ENCODE results near the gene RAB1A. TPM values are rescaled to one million over a fixed set of nuclear protein-coding genes. Genes with fewer than 3 reads are reported as not detected.

Gene RAB1A
- total RNA-seq, 4 donors from 2014 or later: 67.7 to 89.4 (median 79.5) TPM

DNA sequence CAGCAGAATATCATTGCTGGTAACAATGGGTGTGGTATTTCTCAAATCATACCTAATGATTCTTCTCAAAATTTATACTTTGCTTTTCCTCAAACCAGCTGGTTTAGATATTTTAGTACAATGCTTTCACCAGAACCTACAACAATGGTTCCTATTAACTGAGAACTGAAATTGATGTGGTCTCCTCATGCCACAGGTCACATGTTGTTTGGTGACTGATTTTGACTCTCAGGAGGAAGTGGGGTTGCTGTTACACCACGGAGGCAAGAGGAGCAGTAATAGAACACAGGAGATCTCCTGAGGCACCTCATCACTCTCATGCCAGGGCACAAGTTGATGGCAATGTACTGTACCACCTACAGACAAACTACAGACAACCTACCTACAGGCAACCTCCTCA, 76.7 kb downstream of the RAB1A start:
- Histone ChIP-seq H3K36me3 (no peaks in the 10 kb centered on the region), H3K4me3 (no peak overlapping the region), H3K9me3 (no peaks in the 10 kb centered on the region), H3K4me1 (peaks cover 0 to 20% (median 9%) of the 10 kb centered on the region in 3 donors), H3K27ac (no peak overlapping the region), H3K27me3 (no peaks in the 10 kb centered on the region)
- 36 to 38% methylated on average over 1 of the region's 1 CpG for WGBS, 2 donors (ENCODE audit: low coverage in 1 of 2)
- ATAC-seq: no peak
- no peak for TF ChIP-seq POLR2A (IDR thresholded peaks at IDR 0.05)
- TF ChIP-seq, protein P1, sequence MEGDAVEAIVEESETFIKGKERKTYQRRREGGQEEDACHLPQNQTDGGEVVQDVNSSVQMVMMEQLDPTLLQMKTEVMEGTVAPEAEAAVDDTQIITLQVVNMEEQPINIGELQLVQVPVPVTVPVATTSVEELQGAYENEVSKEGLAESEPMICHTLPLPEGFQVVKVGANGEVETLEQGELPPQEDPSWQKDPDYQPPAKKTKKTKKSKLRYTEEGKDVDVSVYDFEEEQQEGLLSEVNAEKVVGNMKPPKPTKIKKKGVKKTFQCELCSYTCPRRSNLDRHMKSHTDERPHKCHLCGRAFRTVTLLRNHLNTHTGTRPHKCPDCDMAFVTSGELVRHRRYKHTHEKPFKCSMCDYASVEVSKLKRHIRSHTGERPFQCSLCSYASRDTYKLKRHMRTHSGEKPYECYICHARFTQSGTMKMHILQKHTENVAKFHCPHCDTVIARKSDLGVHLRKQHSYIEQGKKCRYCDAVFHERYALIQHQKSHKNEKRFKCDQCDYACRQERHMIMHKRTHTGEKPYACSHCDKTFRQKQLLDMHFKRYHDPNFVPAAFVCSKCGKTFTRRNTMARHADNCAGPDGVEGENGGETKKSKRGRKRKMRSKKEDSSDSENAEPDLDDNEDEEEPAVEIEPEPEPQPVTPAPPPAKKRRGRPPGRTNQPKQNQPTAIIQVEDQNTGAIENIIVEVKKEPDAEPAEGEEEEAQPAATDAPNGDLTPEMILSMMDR (IDR thresholded peaks at IDR 0.05): no peak
- no peak for TF ChIP-seq EP300 (IDR thresholded peaks at IDR 0.05)
- TF ChIP-seq POLR2AphosphoS5 (IDR thresholded peaks at IDR 0.05): no peak

DNA sequence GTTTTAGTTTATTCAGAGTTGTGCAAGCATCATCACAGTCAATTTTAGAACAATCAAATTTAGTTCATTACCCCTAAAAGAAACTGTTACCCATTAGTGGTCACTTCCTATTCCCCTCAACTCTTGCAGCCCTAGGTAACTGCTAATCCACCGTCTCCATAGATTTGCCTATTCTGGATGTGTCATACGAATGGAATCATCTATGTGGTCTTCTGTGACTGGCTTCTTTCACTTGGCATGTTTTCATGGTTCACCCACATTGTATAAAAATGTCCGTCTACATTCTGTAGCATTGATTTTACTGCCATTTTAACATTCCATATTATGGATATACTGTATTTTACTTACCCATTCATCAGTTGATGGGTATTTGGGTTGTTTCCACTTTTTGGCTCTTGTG, 79.0 kb downstream of the RAB1A start:
- H3K27me3 ChIP-seq: no peaks in the 10 kb centered on the region
- H3K27ac ChIP-seq: no peak overlapping the region
- ATAC-seq: no peak
- TF ChIP-seq EP300 (IDR thresholded peaks at IDR 0.05): no peak
- TF ChIP-seq POLR2AphosphoS5 (IDR thresholded peaks at IDR 0.05): no peak
- TF ChIP-seq, protein P1 (IDR thresholded peaks at IDR 0.05): no peak
- peaks cover 0 to 7% (median 3%) of the 10 kb centered on the region in 3 donors for H3K4me1 ChIP-seq
- H3K9me3 ChIP-seq: no peaks in the 10 kb centered on the region
- WGBS, 2 donors (ENCODE audit: low coverage in 1 of 2): 79 to 100% methylated on average over 3 of the region's 3 CpGs
- H3K4me3 ChIP-seq: no peak overlapping the region
- H3K36me3 ChIP-seq: peaks cover 0 to 3% of the 10 kb centered on the region in 2 donors

DNA sequence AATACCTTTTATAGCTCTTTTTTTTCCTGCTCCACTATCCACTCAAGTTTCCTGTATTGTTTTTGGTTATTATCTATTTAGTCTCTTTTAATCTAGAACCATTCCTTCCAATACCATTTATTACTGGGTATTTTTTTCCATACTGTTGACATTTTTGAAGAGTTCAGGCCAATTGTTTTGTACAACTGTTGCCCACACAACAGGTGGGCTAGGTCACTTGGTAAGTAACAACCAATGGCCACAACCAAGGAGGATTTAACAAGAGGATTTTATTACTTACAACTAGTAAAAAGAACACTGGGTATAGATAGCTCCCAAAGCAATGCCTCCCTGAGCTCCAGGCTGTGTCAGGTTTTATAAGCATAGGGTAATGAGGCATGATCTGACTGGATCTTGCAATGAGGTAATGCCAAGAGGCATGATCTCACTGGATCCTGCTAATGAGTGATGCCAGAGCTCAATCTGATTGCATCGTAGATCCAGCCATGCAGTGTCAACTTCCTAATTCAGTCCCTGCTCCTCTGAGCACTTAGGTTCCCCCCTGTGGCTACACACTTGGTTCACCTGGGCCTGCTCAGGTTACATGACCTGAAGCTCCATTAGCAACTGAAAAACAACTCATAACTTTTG, 80.8 kb downstream of the RAB1A start:
- Histone ChIP-seq H3K27me3 (no peaks in the 10 kb centered on the region), H3K36me3 (peaks cover 0 to 3% of the 10 kb centered on the region in 2 donors), H3K4me3 (no peak overlapping the region), H3K4me1 (no peaks in the 10 kb centered on the region), H3K27ac (no peak overlapping the region), H3K9me3 (no peaks in the 10 kb centered on the region)
- TF ChIP-seq EP300 (IDR thresholded peaks at IDR 0.05): no peak
- TF ChIP-seq POLR2A (IDR thresholded peaks at IDR 0.05): no peak
- TF ChIP-seq, protein P1 (IDR thresholded peaks at IDR 0.05): no peak
- no peak for TF ChIP-seq POLR2AphosphoS5 (IDR thresholded peaks at IDR 0.05)
- no peak for ATAC-seq
- WGBS, 2 donors (ENCODE audit: low coverage in 1 of 2): 100% methylated on average over 1 of the region's 1 CpG; no CpG with 5 or more reads in 1 of the 2 donors

DNA sequence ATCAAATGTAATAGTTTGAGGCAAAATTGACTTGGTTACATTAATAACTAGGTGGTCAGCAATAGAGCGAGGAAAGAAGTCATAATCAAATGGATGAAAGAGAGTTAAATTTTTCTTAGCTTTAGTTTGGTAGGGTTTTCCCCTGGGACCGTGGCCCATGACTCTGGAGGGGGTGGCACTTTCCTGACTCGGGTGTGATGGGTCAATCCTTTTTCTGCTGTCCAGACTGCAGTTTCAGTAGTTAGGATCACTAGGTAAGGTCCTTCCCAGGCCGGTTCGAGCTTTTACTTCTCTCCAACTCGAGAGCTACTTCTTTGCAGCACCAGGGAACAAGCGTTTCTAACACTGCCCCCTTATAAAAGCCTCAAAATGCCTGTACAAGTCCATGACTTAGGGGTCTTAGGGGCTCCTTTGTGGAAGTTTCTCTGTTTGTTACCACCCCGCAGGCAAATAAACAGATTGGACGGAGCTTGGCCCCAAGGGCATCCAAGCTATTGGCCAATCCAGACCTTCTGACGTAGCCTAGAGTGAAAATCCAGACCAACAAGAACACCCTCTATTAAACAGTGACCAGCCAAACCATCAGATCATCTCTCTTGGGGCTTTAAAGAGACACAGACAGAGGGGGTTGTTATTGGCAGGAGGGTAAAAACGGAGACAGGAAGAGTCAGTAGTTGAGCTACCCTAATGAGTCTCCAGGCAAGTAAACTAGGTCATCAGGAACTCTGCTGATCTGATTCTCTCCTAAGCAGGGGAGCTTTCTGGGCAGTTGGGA, 83.1 kb downstream of the RAB1A start:
- Histone ChIP-seq H3K4me1 (no peaks in the 10 kb centered on the region), H3K9me3 (no peaks in the 10 kb centered on the region), H3K27me3 (no peaks in the 10 kb centered on the region), H3K27ac (no peak overlapping the region), H3K36me3 (peaks cover 0 to 8% of the 10 kb centered on the region in 2 donors), H3K4me3 (no peak overlapping the region)
- ATAC-seq: peak; percentile 63
- TF ChIP-seq, protein P1 (IDR thresholded peaks at IDR 0.05): no peak
- TF ChIP-seq POLR2AphosphoS5 (IDR thresholded peaks at IDR 0.05) (no peak), EP300 (IDR thresholded peaks at IDR 0.05) (no peak), POLR2A (IDR thresholded peaks at IDR 0.05) (no peak)
- WGBS, 2 donors (ENCODE audit: low coverage in 1 of 2): 70 to 88% methylated on average over 3 of the region's 11 CpGs

All from gastroesophageal sphincter (tissue), 4 donors.